Loucy (cell line): ENCODE results near the gene PPOX.
A peak's percentile ranks its signal among the peaks of the same experiment; 100 is the strongest.

Experiments used
- H2AFZ ChIP-seq: fragments of 200-600 bp; sonication (generic); 2 replicates; pipeline ENCODE4 v1.6.0; 2016; ENCODE audit warnings: antibody characterized with exemption, mild to moderate bottlenecking, low read length, moderate library complexity
- H3F3A ChIP-seq: fragments of 200-600 bp; 2 replicates; pipeline ENCODE4 v1.6.0; 2016; ENCODE audit warnings: antibody characterized with exemption, low read depth, mild to moderate bottlenecking
- H3K27me3 ChIP-seq: fragments of 200-600 bp; sonication (generic); 2 replicates; pipeline ENCODE4 v1.6.1; 2014; ENCODE audit warnings: low read length, mild to moderate bottlenecking; ENCODE audit not compliant: insufficient read depth, poor library complexity, severe bottlenecking
- H3K36me3 ChIP-seq: fragments of 200-600 bp; sonication (generic); 2 replicates; pipeline ENCODE4 v1.6.1; 2016; ENCODE audit warnings: low read length; ENCODE audit not compliant: insufficient read depth
- H3K4me1 ChIP-seq: fragments of 200-600 bp; sonication (generic); 2 replicates; pipeline ENCODE4 v1.5.1; 2014; ENCODE audit warnings: low read length, mild to moderate bottlenecking; ENCODE audit not compliant: insufficient read depth, poor library complexity, severe bottlenecking
- H3K4me2 ChIP-seq: fragments of 200-600 bp; sonication (generic); 2 replicates; pipeline ENCODE4 v1.6.0; 2014; ENCODE audit warnings: antibody characterized with exemption, low read length, low read depth, mild to moderate bottlenecking; ENCODE audit not compliant: poor library complexity, severe bottlenecking
- H3K4me3 ChIP-seq: fragments of 200-600 bp; sonication (generic); 2 replicates; pipeline ENCODE4 v1.5.1; 2014; ENCODE audit warnings: low read length, mild to moderate bottlenecking, mixed read lengths; ENCODE audit not compliant: poor library complexity, severe bottlenecking
- H3K79me2 ChIP-seq: fragments of 200-600 bp; sonication (generic); 2 replicates; pipeline ENCODE4 v1.6.1; 2014; ENCODE audit warnings: low read length; ENCODE audit not compliant: insufficient read depth
- H3K9ac ChIP-seq: fragments of 200-600 bp; sonication (generic); 2 replicates; pipeline ENCODE4 v1.6.0; 2014; ENCODE audit warnings: mild to moderate bottlenecking, low read depth, low read length, moderate library complexity; ENCODE audit not compliant: poor library complexity, severe bottlenecking
- H3K9me2 ChIP-seq: fragments of 200-600 bp; sonication (generic); replicated peaks from 2 replicates; pipeline ENCODE4 v1.6.1; 2016; ENCODE audit warnings: low read depth, low read length, mixed read lengths
- H3K9me3 ChIP-seq: fragments of 200-600 bp; sonication (generic); 2 replicates; pipeline ENCODE4 v1.6.1; 2014; ENCODE audit warnings: mild to moderate bottlenecking, antibody characterized with exemption, low read length, low read depth; ENCODE audit not compliant: insufficient read depth
- H4K20me1 ChIP-seq: fragments of 200-600 bp; sonication (generic); 2 replicates; pipeline ENCODE4 v1.6.0; 2014; ENCODE audit warnings: antibody characterized with exemption, low read length, mild to moderate bottlenecking; ENCODE audit not compliant: insufficient read depth, poor library complexity, severe bottlenecking
- EZH2phosphoT487 ChIP-seq: fragments of 200-600 bp; IDR thresholded peaks from 2 replicates; pipeline ENCODE4 v1.6.1; 2018; ENCODE audit warnings: antibody characterized with exemption, mild to moderate bottlenecking, moderate library complexity, borderline replicate concordance
- TF ChIP-seq, protein P1 (sequence below): fragments of 200-600 bp; sonication (generic); conservative IDR thresholded peaks from 2 replicates; pipeline ENCODE4 v1.5.1; 2014; ENCODE audit warnings: mild to moderate bottlenecking, antibody characterized with exemption, low read length

PPOX gene

DNA sequence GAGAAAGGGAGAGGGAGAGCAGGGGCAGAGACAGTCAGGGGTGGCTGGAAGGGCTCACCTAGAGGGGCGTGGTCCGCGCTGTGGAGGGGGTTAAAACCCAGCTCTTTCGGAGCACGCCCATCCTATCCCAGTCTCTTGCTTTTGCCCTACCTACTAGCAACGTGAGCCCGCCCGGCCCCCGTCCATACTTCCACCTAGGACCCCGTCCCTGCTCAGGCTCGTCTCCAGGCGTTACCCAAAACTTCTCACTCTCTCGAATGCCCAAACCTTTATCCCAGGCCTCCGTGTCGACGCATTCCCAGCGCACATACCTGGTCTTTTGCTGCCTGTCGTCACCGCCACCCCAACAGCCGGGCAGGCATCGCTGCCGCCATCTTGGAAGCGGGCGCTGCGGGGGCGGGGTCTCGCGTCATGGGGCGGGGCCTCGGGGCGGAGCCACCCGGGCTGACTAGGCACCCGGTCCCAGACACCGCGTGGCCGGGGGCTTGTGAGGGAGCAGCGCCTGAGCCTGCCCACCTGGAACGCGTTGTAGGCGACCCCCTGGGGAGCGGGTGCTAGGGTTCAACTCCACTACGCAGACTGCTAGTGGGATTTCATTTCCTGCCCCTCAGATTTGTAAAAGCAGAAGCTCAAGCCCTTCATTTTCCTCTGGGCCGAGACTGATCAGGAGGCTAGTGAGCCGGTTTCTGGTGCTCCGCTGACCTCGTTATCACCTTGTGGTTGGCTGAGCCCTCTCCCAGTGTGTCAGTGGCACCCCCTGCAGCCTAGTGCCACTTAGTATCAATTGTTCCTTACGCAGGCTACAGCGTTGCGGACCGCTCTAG lies 11.1 kb downstream of the PPOX start, which contains the start of gene B4GALT3:
TSS of gene B4GALT3 (minus strand) at position 396 of the 824 bp plus-strand sequence. CDS start 1,447 bp downstream, outside the sequence.
- Histone ChIP-seq H2AFZ (peak within 1 kb of the TSS; percentile 89), H3K9me3 (no peaks in the 10 kb centered on the region), H3K4me3 (peak within 1 kb of the TSS; percentile 93), H3K9ac (peak within 1 kb of the TSS; percentile 80), H3K36me3 (peaks cover 16% of the 10 kb centered on the region; the same call in 1 of the 2 replicates), H3K9me2 (no peaks in the 10 kb centered on the region), H3K79me2 (peaks cover 27% of the 10 kb centered on the region), H3K27me3 (no peaks in the 10 kb centered on the region), H3F3A (no peaks in the 10 kb centered on the region), H3K4me2 (peak within 1 kb of the TSS; percentile 78), H3K4me1 (peaks cover 36% of the 10 kb centered on the region), H4K20me1 (peaks cover 6% of the 10 kb centered on the region)
- TF ChIP-seq, protein P1, sequence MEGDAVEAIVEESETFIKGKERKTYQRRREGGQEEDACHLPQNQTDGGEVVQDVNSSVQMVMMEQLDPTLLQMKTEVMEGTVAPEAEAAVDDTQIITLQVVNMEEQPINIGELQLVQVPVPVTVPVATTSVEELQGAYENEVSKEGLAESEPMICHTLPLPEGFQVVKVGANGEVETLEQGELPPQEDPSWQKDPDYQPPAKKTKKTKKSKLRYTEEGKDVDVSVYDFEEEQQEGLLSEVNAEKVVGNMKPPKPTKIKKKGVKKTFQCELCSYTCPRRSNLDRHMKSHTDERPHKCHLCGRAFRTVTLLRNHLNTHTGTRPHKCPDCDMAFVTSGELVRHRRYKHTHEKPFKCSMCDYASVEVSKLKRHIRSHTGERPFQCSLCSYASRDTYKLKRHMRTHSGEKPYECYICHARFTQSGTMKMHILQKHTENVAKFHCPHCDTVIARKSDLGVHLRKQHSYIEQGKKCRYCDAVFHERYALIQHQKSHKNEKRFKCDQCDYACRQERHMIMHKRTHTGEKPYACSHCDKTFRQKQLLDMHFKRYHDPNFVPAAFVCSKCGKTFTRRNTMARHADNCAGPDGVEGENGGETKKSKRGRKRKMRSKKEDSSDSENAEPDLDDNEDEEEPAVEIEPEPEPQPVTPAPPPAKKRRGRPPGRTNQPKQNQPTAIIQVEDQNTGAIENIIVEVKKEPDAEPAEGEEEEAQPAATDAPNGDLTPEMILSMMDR = peak; percentile 47
- TF ChIP-seq EZH2phosphoT487 = no peak

DNA sequence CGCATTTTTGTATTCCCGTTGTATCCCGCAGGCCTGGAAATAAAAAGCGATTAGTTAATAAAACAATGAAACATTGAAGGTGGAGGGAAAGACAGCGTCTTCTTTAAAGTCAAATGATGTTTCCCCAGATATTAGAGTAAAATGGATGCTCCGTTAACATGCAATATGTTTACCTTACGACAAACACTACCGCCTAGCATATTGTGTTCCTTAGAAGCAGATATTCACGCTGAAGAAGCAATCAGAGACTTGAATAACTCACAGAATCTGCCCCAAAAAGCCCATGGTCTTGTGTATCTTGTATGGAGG lies 11.7 kb downstream of the PPOX start:
- H3K9me3 ChIP-seq = no peaks in the 10 kb centered on the region
- peaks cover 26% of the 10 kb centered on the region for H3K79me2 ChIP-seq
- H3K4me3 ChIP-seq = peak overlapping the region; percentile 93
- H3K4me1 ChIP-seq = peaks cover 42% of the 10 kb centered on the region
- H3F3A ChIP-seq = no peaks in the 10 kb centered on the region
- H3K4me2 ChIP-seq = peak overlapping the region; percentile 78
- H2AFZ ChIP-seq = 0 out of 2 replicates have a peak overlapping the region, but pooled peaks have one; percentile 89
- H4K20me1 ChIP-seq = peaks cover 6% of the 10 kb centered on the region
- no peaks in the 10 kb centered on the region for H3K9me2 ChIP-seq
- H3K36me3 ChIP-seq = peaks cover 15% of the 10 kb centered on the region; the same call in 1 of the 2 replicates
- H3K27me3 ChIP-seq = no peaks in the 10 kb centered on the region
- TF ChIP-seq EZH2phosphoT487 = no peak
- TF ChIP-seq, protein P1 = 0 out of 2 replicates have a peak, but pooled peaks have one; percentile 2
- peak overlapping the region; percentile 80 for H3K9ac ChIP-seq

DNA sequence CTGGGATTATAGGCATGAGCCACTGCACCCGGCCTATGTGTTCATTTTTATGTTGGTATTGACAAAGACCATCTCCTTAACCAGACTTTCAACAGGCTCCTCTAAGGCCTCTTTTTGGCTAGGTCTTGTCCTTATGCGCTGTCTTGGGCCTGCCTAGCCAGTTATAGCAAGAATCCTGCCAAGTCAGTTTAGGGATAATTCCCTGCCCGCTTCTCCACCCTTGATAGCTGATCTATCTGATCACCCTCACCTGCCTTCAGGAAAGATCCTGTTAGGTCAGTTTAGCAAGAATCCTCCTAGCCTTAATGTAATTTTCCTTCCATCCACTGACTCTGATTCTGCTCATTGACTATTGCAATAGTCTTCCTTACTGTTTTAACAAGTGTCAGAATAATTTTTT lies 13.5 kb downstream of the PPOX start:
- H3K4me1 ChIP-seq = peaks cover 57% of the 10 kb centered on the region
- H3K9ac ChIP-seq = no peak overlapping the region
- no peaks in the 10 kb centered on the region for H3K9me3 ChIP-seq
- no peak overlapping the region for H3K4me3 ChIP-seq
- no peaks in the 10 kb centered on the region for H3F3A ChIP-seq
- H3K4me2 ChIP-seq = no peak overlapping the region
- H2AFZ ChIP-seq = no peak overlapping the region
- peaks cover 25% of the 10 kb centered on the region for H3K79me2 ChIP-seq
- H4K20me1 ChIP-seq = peaks cover 6% of the 10 kb centered on the region
- H3K36me3 ChIP-seq = peaks cover 2% of the 10 kb centered on the region; the same call in 1 of the 2 replicates
- H3K27me3 ChIP-seq = no peaks in the 10 kb centered on the region
- no peaks in the 10 kb centered on the region for H3K9me2 ChIP-seq
- no peak for TF ChIP-seq EZH2phosphoT487
- TF ChIP-seq, protein P1 = no peak
